ENCODE data around the gene SRGAP1.

DNA sequence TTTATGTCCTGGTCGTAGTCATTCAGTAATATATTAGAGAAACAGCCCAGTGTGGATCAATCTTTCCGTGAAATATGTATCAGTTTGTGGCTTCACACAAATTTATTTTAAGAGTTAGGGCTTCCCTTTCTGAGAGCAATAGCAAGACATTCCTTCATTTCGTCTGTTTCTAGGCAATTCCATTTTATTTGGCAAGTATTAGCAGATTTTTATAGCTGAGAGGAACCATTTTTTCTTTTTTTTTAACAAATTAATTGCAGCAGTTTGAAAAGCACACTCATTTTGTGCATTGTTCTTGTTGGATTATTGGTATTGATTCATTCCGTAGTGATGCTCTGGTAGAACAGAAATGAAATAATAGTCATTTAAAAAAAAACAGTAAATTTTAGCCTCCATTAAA, 132.9 kb downstream of the SRGAP1 start:
- TF ChIP-seq, protein P1, sequence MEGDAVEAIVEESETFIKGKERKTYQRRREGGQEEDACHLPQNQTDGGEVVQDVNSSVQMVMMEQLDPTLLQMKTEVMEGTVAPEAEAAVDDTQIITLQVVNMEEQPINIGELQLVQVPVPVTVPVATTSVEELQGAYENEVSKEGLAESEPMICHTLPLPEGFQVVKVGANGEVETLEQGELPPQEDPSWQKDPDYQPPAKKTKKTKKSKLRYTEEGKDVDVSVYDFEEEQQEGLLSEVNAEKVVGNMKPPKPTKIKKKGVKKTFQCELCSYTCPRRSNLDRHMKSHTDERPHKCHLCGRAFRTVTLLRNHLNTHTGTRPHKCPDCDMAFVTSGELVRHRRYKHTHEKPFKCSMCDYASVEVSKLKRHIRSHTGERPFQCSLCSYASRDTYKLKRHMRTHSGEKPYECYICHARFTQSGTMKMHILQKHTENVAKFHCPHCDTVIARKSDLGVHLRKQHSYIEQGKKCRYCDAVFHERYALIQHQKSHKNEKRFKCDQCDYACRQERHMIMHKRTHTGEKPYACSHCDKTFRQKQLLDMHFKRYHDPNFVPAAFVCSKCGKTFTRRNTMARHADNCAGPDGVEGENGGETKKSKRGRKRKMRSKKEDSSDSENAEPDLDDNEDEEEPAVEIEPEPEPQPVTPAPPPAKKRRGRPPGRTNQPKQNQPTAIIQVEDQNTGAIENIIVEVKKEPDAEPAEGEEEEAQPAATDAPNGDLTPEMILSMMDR (IDR thresholded peaks at IDR 0.05) = no peak
- TF ChIP-seq POLR2A (IDR thresholded peaks at IDR 0.05) = no peak

Data from right lobe of liver (tissue), 4 donors.